Urothelium cell line (cell line): ENCODE results near the gene PML.
"Not testable (repeated sequence)": the region's sequence is repeated elsewhere in the genome, so short reads cannot be mapped to it uniquely, and the experiment has no call there.

Experiments used
- DNase-seq: peaks from one replicate; pipeline ENCODE4 v3.0.0; 2011; ENCODE audit warnings: low spot score, mixed read lengths
- FAIRE-seq: peaks from 2 replicates; lab custom pipeline; 2011; peaks lifted over from hg19 to GRCh38; lab: Jason Lieb, UNC

The PML gene

GRCh38 chr15:74053517-74053916, 59.0 kb downstream of the PML start:
- DNase-seq (no peak), FAIRE-seq (no peak)

- no peak for FAIRE-seq
- peak; percentile 75 for DNase-seq
Measured at GRCh38 chr15:74053941-74054529, 59.5 kb downstream of the PML start.

GRCh38 chr15:74055804-74056203, 61.3 kb downstream of the PML start:
- FAIRE-seq (no peak), DNase-seq (no peak)

- not testable (repeated sequence) for DNase-seq, FAIRE-seq
Measured at GRCh38 chr15:74056330-74056729, 61.8 kb downstream of the PML start.

GRCh38 chr15:74059050-74059833, 64.7 kb downstream of the PML start:
- FAIRE-seq = not testable (repeated sequence)

GRCh38 chr15:74060251-74060650, 65.7 kb downstream of the PML start:
- DNase-seq (no peak), FAIRE-seq (no peak)

More at GRCh38 chr15:74059050-74059833, 64.7 kb downstream of the PML start:
- DNase-seq = not testable (repeated sequence)

GRCh38 chr15:74062236-74062635, 67.7 kb downstream of the PML start:
- FAIRE-seq (no peak), DNase-seq (no peak)

- no peak for DNase-seq
- FAIRE-seq = no peak
Measured at GRCh38 chr15:74062671-74063070, 68.2 kb downstream of the PML start.

- not testable (repeated sequence) for DNase-seq, FAIRE-seq
Measured at GRCh38 chr15:74063425-74064146, 69.1 kb downstream of the PML start.

GRCh38 chr15:74064183-74064582, 69.7 kb downstream of the PML start:
- not testable (repeated sequence) for FAIRE-seq, DNase-seq

GRCh38 chr15:74064822-74065221, 70.3 kb downstream of the PML start:
- DNase-seq, FAIRE-seq: not testable (repeated sequence)

GRCh38 chr15:74065684-74066411, 71.3 kb downstream of the PML start:
- not testable (repeated sequence) for FAIRE-seq, DNase-seq

GRCh38 chr15:74071645-74072044, 77.1 kb downstream of the PML start:
- FAIRE-seq, DNase-seq: not testable (repeated sequence)

- FAIRE-seq = not testable (repeated sequence)
Measured at GRCh38 chr15:74072132-74072531, 77.6 kb downstream of the PML start.

GRCh38 chr15:74072614-74073337, 78.3 kb downstream of the PML start:
- FAIRE-seq, DNase-seq: not testable (repeated sequence)

More at GRCh38 chr15:74072132-74072531, 77.6 kb downstream of the PML start:
- DNase-seq = not testable (repeated sequence)

- FAIRE-seq, DNase-seq: not testable (repeated sequence)
Measured at GRCh38 chr15:74075781-74076180, 81.3 kb downstream of the PML start.

- not testable (repeated sequence) for DNase-seq, FAIRE-seq
Measured at GRCh38 chr15:74082450-74082849, 87.9 kb downstream of the PML start, which contains the start of gene GOLGA6A. TSS of gene GOLGA6A (minus strand) at chr15:74082550. CDS start at chr15:74082509, 41 bp downstream.

- FAIRE-seq = not testable (repeated sequence)
Measured at GRCh38 chr15:74094567-74094966, 100.1 kb downstream of the PML start.

GRCh38 chr15:74095610-74096009, 101.1 kb downstream of the PML start:
- DNase-seq, FAIRE-seq: not testable (repeated sequence)

More at GRCh38 chr15:74094567-74094966, 100.1 kb downstream of the PML start:
- DNase-seq = not testable (repeated sequence)
